GM23338 (cell line): ENCODE results near the gene CHGA. TPM values are rescaled to one million over a fixed set of nuclear protein-coding genes. Genes with fewer than 3 reads are reported as not detected.

Source experiments
- ATAC-seq: fragments of 200-7000 bp; cut with Tn5 transposase; 3 replicates; pipeline ENCODE4 v1.9.1; 2020
- DNase-seq: peaks from one replicate; pipeline ENCODE4 v3.0.0-alpha.2; 2015; ENCODE audit warnings: low spot score
- H2AFZ ChIP-seq: fragments of 200-600 bp; sonication (generic); 2 replicates; pipeline ENCODE4 v1.8.0; 2016; ENCODE audit warnings: antibody characterized with exemption, mild to moderate bottlenecking, moderate library complexity
- H3F3A ChIP-seq: fragments of 200-600 bp; sonication (generic); replicated peaks from 2 replicates; pipeline ENCODE4 v1.8.0; 2017; ENCODE audit warnings: antibody characterized with exemption, mixed run types, low read depth
- H3K27ac ChIP-seq: fragments of 200-600 bp; sonication (generic); 2 replicates; pipeline ENCODE4 v1.6.1; 2016; ENCODE audit warnings: low read depth
- H3K27me3 ChIP-seq: fragments of 200-600 bp; sonication (generic); 2 replicates; pipeline ENCODE4 v1.8.0; 2016; ENCODE audit warnings: mild to moderate bottlenecking, mixed run types, moderate library complexity; ENCODE audit not compliant: insufficient read depth
- H3K36me3 ChIP-seq: fragments of 200-600 bp; sonication (generic); 2 replicates; pipeline ENCODE4 v1.8.0; 2016; ENCODE audit warnings: mild to moderate bottlenecking; ENCODE audit not compliant: insufficient read depth
- H3K4me1 ChIP-seq: fragments of 200-600 bp; sonication (generic); 2 replicates; pipeline ENCODE4 v1.8.0; 2016; ENCODE audit warnings: mild to moderate bottlenecking, moderate library complexity; ENCODE audit not compliant: insufficient read depth
- H3K4me2 ChIP-seq: fragments of 200-600 bp; sonication (generic); 2 replicates; pipeline ENCODE4 v1.7.1; 2017; ENCODE audit warnings: mixed run types
- H3K4me3 ChIP-seq: fragments of 200-600 bp; sonication (generic); 2 replicates; pipeline ENCODE4 v1.6.1; 2016; ENCODE audit warnings: mixed run types
- H3K79me2 ChIP-seq: fragments of 200-600 bp; sonication (generic); replicated peaks from 2 replicates; pipeline ENCODE4 v1.8.0; 2017; ENCODE audit warnings: mild to moderate bottlenecking; ENCODE audit not compliant: insufficient read depth
- H3K9me2 ChIP-seq: fragments of 200-600 bp; sonication (generic); 2 replicates; pipeline ENCODE4 v1.8.0; 2017; ENCODE audit not compliant: insufficient read depth
- H4K20me1 ChIP-seq: fragments of 200-600 bp; sonication (generic); replicated peaks from 2 replicates; pipeline ENCODE4 v1.8.0; 2017; ENCODE audit warnings: mild to moderate bottlenecking; ENCODE audit not compliant: insufficient read depth
- H3K27ac Mint-ChIP-seq: 2 replicates; pipeline ENCODE4 v1.8.0; 2020; ENCODE audit warnings: inconsistent platforms, mild to moderate bottlenecking, moderate library complexity, mixed read lengths
- H3K27me3 Mint-ChIP-seq: 3 replicates; pipeline ENCODE4 v1.8.0; 2022; ENCODE audit warnings: low read depth, mild to moderate bottlenecking, moderate library complexity, mixed read lengths, inconsistent platforms; ENCODE audit not compliant: insufficient read depth, poor library complexity
- H3K36me3 Mint-ChIP-seq: 3 replicates; pipeline ENCODE4 v1.8.0; 2021; ENCODE audit warnings: low read depth, mild to moderate bottlenecking, inconsistent platforms, moderate library complexity, mixed read lengths
- H3K4me1 Mint-ChIP-seq: 3 replicates; pipeline ENCODE4 v1.8.0; 2020; ENCODE audit warnings: mild to moderate bottlenecking, inconsistent platforms, mixed read lengths
- H3K4me3 Mint-ChIP-seq: 3 replicates; pipeline ENCODE4 v1.8.0; 2021; ENCODE audit warnings: moderate library complexity, mild to moderate bottlenecking, inconsistent platforms, mixed read lengths
- H3K9me3 Mint-ChIP-seq: 3 replicates; pipeline ENCODE4 v1.8.0; 2020; ENCODE audit warnings: moderate library complexity, mild to moderate bottlenecking, inconsistent platforms, mixed read lengths
- CTCF ChIP-seq, 2 experiments: fragments of 200-600 bp in 1 of 2; sonication (generic) in 1 of 2; conservative IDR thresholded peaks; 2 replicates each; pipeline versions ENCODE4 v1.5.1 to v1.6.1; 2016 to 2017; ENCODE audit warnings: antibody characterized with exemption in 2 of 2, low read depth in 2 of 2, mild to moderate bottlenecking in 2 of 2, moderate library complexity in 1 of 2
- EZH2phosphoT487 ChIP-seq: fragments of 200-600 bp; sonication (generic); IDR thresholded peaks from one replicate; pipeline ENCODE4 v1.8.1; 2018; ENCODE audit warnings: antibody characterized with exemption; ENCODE audit not compliant: unreplicated experiment
- JUNB ChIP-seq: IDR thresholded peaks from one replicate; pipeline ENCODE4 v1.6.1; 2016; ENCODE audit warnings: antibody characterized with exemption; ENCODE audit not compliant: unreplicated experiment
- NANOG ChIP-seq: IDR thresholded peaks from 2 replicates; pipeline ENCODE4 v1.6.1; 2016; ENCODE audit warnings: antibody characterized with exemption, borderline replicate concordance
- REST ChIP-seq: IDR thresholded peaks from one replicate; pipeline ENCODE4 v1.6.1; 2018; ENCODE audit warnings: antibody characterized with exemption; ENCODE audit not compliant: unreplicated experiment
- STAT1 ChIP-seq: IDR thresholded peaks from one replicate; pipeline ENCODE4 v1.6.1; 2016; ENCODE audit warnings: antibody characterized with exemption; ENCODE audit not compliant: unreplicated experiment
- ZNF114 ChIP-seq: fragments of 250-450 bp; sonication (Bioruptor Pico); IDR thresholded peaks from 2 replicates; pipeline ENCODE4 v1.5.0; 2020; ENCODE audit warnings: mild to moderate bottlenecking, moderate library complexity
- ZNF331 ChIP-seq: fragments of 250-450 bp; sonication (Bioruptor Pico); IDR thresholded peaks from 2 replicates; pipeline ENCODE4 v1.5.0; 2020; ENCODE audit warnings: low read depth, mild to moderate bottlenecking, moderate library complexity
- ZNF462 ChIP-seq: fragments of 250-450 bp; sonication (Bioruptor Pico); IDR thresholded peaks from 2 replicates; pipeline ENCODE4 v1.5.0; 2020; ENCODE audit warnings: mild to moderate bottlenecking, moderate library complexity
- polyA plus RNA-seq: library from polyadenylated mRNA; unstranded; fragments of >200 nt; fragmentation: Nextera tagmentation; extraction: Ambion mirVana; gene quantifications from 2 replicates; pipeline ENCODE4 v1.2.1, GENCODE V29; 2016
- total RNA-seq: library from RNA; depleted of rRNA; stranded (reverse); fragments of >200 nt; shearing (Covaris generic); gene quantifications from 2 replicates; pipeline ENCODE4 v1.2.3, GENCODE V29; 2014

CHGA gene
- total and polyA plus RNA-seq, 2 experiments from 2014 or later: 13.9 to 19.6 TPM

DNA sequence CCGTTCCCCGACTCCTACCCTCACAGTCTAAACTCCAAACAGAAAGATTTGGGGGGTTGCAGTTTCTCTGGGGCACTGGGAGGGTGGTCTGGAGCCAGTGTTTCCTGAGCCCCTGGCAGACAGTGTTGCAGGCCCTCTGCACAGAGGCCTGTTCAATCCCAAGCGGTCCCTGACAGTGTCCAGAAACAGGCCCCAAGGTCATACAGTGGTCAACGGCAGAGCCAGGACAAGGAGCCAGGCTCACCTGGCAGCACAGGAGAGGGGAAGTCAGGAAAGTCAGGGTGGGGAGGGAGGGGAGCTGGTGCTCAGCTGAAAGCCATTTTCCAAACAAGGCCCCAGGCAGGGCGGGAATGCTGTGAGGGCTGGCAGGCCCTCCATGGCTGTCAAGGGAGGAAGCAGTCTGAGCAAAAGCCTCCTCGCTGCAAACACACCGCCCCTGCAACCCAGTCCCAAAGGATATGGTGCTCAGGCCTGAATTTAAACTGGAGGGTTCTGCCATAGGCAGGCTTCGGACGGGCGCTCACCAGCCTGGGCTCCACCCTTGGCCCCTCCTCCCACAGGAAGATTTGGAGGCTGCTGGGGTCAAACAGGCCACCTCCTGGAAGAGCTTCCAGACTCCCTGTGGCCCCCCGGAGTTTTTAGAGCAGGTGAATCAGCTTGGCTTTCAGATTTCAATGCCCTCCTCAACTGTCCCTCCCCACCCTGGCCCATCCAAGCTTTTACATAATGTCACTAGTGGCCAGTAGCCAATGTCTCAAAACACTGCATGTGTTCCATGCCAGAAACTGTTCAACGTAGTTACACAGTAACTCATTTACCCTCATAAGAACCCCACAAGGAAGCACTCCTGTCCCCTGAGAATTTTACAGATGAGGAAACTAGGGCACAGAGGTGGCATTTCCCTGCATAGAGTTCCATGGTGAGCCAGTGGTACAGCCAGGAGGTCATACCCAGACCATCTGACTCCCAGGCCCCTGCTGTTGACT is 41.5 kb downstream of the CHGA start:
- Histone ChIP-seq H2AFZ (no peak overlapping the region), H4K20me1 (peaks cover 26% of the 10 kb centered on the region), H3K9me2 (no peaks in the 10 kb centered on the region), H3K79me2 (peaks cover 39% of the 10 kb centered on the region), H3K4me1 (no peaks in the 10 kb centered on the region; the same call in 1 of the 2 replicates), H3K4me3 (no peak overlapping the region), H3K27ac (no peak overlapping the region), H3F3A (no peaks in the 10 kb centered on the region), H3K4me2 (no peak overlapping the region), H3K36me3 (no peaks in the 10 kb centered on the region), H3K27me3 (no peaks in the 10 kb centered on the region)
- H3K27ac Mint-ChIP-seq: no peak overlapping the region
- H3K4me3 Mint-ChIP-seq: no peak overlapping the region
- H3K4me1 Mint-ChIP-seq: peaks cover 27% of the 10 kb centered on the region
- TF ChIP-seq ZNF331 (CRISPR knock-in tag) (no peak), REST (no peak), CTCF (conservative IDR thresholded peaks at IDR 0.05; ENCODE audit: low read depth in 2 of 2) (no peak), ZNF114 (CRISPR knock-in tag) (no peak), STAT1 (no peak), EZH2phosphoT487 (no peak), ZNF462 (CRISPR knock-in tag) (no peak), JUNB (no peak), NANOG (no peak)
- peaks cover 28% of the 10 kb centered on the region for H3K36me3 Mint-ChIP-seq
- 0 out of 3 replicates have a peak, but pooled peaks cover 5% of the 10 kb centered on the region for H3K9me3 Mint-ChIP-seq
- peaks cover 20% of the 10 kb centered on the region for H3K27me3 Mint-ChIP-seq
- DNase-seq (no peak), ATAC-seq (peak; percentile 27)
